HAP-1 (cell line): Measurements from ENCODE around the gene NUP98.
"Not testable (repeated sequence)": the region's sequence is repeated elsewhere in the genome, so short reads cannot be mapped to it uniquely, and the experiment has no call there.

Source experiments
- DNase-seq, 2 experiments: peaks; one replicate each; pipeline ENCODE4 v3.0.0-alpha.2; 2016 to 2020; ENCODE audit warnings: low spot score in 2 of 2
- H3K27me3 ChIP-seq: fragments of 250-450 bp; sonication (Bioruptor Pico); 2 replicates; pipeline ENCODE4 v1.5.1; 2020; ENCODE audit warnings: low read depth, mild to moderate bottlenecking, moderate library complexity
- H3K36me3 ChIP-seq: fragments of 250-450 bp; sonication (Bioruptor Pico); replicated peaks from 2 replicates; pipeline ENCODE4 v1.5.1; 2020; ENCODE audit warnings: mild to moderate bottlenecking
- H3K4me1 ChIP-seq: fragments of 250-450 bp; sonication (Bioruptor Pico); 2 replicates; pipeline ENCODE4 v1.5.1; 2020; ENCODE audit warnings: mild to moderate bottlenecking
- H3K4me3 ChIP-seq: fragments of 250-450 bp; sonication (Bioruptor Pico); 2 replicates; pipeline ENCODE4 v1.5.1; 2020; ENCODE audit warnings: mild to moderate bottlenecking, moderate library complexity
- H3K9me3 ChIP-seq: fragments of 250-450 bp; sonication (Bioruptor Pico); 2 replicates; pipeline ENCODE4 v1.5.1; 2020; ENCODE audit warnings: mild to moderate bottlenecking, moderate library complexity
- in situ Hi-C: fragments of 300-500 bp; cut with MboI; formaldehyde crosslinking; loops from 3 replicates; pipeline ENCODE4 v1.14.3; 2020; ENCODE audit warnings: low sequenced_read_pairs, inconsistent platforms, mixed read lengths

The NUP98 gene

DNA sequence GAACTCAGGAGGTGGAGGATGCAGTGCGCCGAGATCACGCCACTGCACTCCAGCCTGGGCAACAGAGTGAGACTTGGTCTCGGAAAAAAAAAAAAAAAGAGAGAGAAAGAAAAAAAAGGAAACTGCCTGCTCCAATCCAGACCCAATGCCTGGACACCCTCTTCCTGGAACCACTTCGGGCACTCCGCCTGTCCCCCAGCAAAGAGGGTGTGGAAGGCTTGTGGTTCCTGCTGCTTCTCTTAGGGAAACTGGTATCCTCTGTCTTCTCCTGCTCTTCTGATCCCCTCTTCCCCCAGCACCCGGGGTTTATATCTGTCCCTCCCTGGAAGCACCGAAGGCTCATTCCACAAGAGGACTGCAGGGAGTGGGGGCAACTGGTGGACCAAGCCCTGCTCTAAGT lies 139.1 kb downstream of the NUP98 start:
- in situ Hi-C loops = no loop called here
- DNase-seq = no peak
- Histone ChIP-seq H3K36me3 (no peaks in the 10 kb centered on the region), H3K27me3 (no peaks in the 10 kb centered on the region), H3K4me3 (no peak overlapping the region), H3K9me3 (no peaks in the 10 kb centered on the region), H3K4me1 (no peaks in the 10 kb centered on the region)

DNA sequence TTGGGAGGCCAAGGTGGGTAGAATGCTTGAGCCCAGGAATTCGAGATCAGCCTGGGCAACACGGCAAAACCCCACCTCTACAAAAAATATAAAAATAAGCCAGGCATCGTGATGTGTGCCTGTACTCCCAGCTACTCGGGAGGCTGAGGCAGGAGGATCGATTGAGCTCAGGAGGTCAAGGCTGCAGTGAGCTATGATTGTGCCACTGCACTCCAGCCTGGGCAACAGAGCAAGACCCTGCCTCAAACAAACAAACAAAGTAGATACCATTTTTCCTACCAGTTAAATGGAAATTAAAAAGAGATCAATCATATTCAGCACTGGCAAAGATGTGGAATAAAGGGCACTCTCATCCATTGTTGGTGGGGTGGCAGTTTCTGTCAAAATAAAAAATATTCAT lies 140.0 kb downstream of the NUP98 start:
- H3K4me1 ChIP-seq, H3K9me3 ChIP-seq, H3K36me3 ChIP-seq, H3K27me3 ChIP-seq, DNase-seq, H3K4me3 ChIP-seq, in situ Hi-C loops: not testable (repeated sequence)

- no peaks in the 10 kb centered on the region for H3K27me3 ChIP-seq
- no peak overlapping the region for H3K4me3 ChIP-seq
- no peaks in the 10 kb centered on the region for H3K4me1 ChIP-seq
- no peak for DNase-seq
- no peaks in the 10 kb centered on the region for H3K36me3 ChIP-seq
- H3K9me3 ChIP-seq = no peaks in the 10 kb centered on the region
- in situ Hi-C loops = no loop called here
Observed at GRCh38 chr11:3655547-3655946, 141.8 kb downstream of the NUP98 start.

GRCh38 chr11:3652514-3652913 lies 144.8 kb downstream of the NUP98 start:
- H3K36me3 ChIP-seq, H3K4me3 ChIP-seq, in situ Hi-C loops: not testable (repeated sequence)

DNA sequence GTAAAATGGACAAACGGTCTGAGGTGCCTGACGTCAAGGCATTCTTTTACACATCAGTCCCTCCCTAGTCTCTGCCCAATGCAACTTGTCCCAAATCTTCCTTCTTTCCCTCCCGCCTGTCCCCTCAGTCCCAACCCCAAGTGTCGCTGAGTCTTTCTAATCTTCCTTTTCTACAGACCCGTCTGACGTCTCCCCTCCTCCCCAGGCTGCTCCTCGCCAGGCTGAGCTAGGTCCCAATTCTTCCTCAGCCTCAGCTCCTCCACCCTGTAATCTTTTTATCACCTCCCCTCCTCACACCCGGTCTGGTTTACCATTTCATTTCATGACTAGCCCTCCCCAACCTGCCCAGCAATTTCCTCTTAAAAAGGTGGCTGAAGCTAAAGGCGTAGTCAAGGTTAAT lies 148.0 kb downstream of the NUP98 start:
- H3K9me3 ChIP-seq, DNase-seq, H3K4me3 ChIP-seq, H3K4me1 ChIP-seq, in situ Hi-C loops, H3K27me3 ChIP-seq, H3K36me3 ChIP-seq: not testable (repeated sequence)

More at GRCh38 chr11:3652514-3652913, 144.8 kb downstream of the NUP98 start:
- H3K4me1 ChIP-seq, H3K27me3 ChIP-seq, H3K9me3 ChIP-seq, DNase-seq: not testable (repeated sequence)

DNA sequence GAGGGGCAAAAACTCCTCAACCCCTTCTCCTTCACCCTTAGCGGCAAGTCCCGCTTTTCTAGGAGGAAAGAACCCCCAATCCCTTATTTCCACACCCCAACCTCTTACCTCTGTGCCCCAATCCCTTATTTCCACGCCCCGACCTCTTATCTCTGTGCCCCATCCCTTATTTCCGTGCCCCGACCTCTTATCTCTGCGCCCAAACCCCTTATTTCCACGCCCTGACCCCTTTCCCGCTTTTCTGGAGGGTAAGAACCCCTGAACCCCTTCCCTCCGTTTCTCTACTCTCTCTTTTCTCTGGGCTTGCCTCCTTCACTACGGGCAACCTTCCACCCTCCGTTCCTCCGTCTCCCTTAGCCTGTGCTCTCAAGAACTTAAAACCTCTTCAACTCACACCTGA lies 148.5 kb downstream of the NUP98 start:
- H3K27me3 ChIP-seq, H3K36me3 ChIP-seq, H3K9me3 ChIP-seq, in situ Hi-C loops, H3K4me3 ChIP-seq, DNase-seq, H3K4me1 ChIP-seq: not testable (repeated sequence)

DNA sequence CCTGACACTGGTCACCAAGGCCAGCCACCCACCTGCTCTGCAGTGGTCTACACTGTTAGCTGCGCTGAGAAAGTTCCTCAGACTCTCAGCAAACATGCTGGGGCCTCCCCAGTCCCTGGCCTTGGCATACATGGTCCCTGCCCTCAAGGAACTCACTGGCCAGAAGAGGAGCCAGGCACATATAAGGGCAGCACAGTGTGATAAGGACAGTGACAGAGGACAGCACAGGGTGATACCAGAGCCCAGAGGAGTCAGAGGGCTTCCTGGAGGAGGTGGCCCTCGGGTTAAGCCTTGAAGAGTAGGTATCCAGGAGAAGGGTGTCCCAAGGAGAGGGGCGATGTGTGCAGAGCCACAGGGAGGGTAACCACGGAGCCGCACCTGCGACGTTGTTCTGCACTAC lies 151.8 kb downstream of the NUP98 start:
- H3K36me3 ChIP-seq = no peaks in the 10 kb centered on the region
- in situ Hi-C loops = no loop called here
- H3K27me3 ChIP-seq = 0 out of 2 replicates have a peak, but pooled peaks cover 2% of the 10 kb centered on the region
- H3K4me3 ChIP-seq = no peak overlapping the region
- H3K9me3 ChIP-seq = no peaks in the 10 kb centered on the region
- peaks cover 11% of the 10 kb centered on the region for H3K4me1 ChIP-seq
- DNase-seq = no peak

GRCh38 chr11:3644817-3645235 lies 152.5 kb downstream of the NUP98 start, which contains the start of gene ART1:
Gene ART1, plus strand, starts transcription at chr11:3645128. Its CDS starts 14,086 bp downstream, at chr11:3659214.
- Histone ChIP-seq H3K4me1 (peaks cover 11% of the 10 kb centered on the region), H3K36me3 (no peaks in the 10 kb centered on the region), H3K27me3 (0 out of 2 replicates have a peak, but pooled peaks cover 2% of the 10 kb centered on the region), H3K9me3 (no peaks in the 10 kb centered on the region), H3K4me3 (no peak within 1 kb of the TSS)
- DNase-seq = no peak
- in situ Hi-C loops = no loop called here

DNA sequence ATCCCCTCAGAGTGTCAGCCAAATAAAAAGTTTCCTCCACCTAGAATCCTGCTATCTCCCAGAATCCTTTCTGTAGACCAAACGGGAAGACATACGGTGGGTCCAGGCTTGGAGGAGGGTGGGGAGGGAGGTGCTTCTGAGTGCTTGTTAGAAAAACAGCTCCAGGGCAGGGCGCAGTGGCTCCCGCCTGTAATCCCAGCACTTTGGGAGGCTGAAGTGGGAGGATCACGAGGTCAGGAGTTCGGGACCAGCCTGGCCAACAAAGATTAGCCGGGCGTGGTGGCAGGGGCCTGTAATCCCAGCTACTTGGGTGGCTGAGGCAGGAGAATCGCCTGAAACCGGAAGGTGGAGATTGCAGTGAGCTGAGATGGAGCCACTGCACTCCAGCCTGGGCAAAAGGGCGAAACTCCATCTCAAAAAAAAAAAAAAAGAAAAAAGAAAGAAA lies 154.2 kb downstream of the NUP98 start:
- in situ Hi-C loops, H3K9me3 ChIP-seq, H3K27me3 ChIP-seq, H3K36me3 ChIP-seq: not testable (repeated sequence)
- Histone ChIP-seq H3K4me3 (peak overlapping the region; percentile 38), H3K4me1 (peaks cover 11% of the 10 kb centered on the region)
- DNase-seq = peak in 1 of 2 experiments; percentile 53

DNA sequence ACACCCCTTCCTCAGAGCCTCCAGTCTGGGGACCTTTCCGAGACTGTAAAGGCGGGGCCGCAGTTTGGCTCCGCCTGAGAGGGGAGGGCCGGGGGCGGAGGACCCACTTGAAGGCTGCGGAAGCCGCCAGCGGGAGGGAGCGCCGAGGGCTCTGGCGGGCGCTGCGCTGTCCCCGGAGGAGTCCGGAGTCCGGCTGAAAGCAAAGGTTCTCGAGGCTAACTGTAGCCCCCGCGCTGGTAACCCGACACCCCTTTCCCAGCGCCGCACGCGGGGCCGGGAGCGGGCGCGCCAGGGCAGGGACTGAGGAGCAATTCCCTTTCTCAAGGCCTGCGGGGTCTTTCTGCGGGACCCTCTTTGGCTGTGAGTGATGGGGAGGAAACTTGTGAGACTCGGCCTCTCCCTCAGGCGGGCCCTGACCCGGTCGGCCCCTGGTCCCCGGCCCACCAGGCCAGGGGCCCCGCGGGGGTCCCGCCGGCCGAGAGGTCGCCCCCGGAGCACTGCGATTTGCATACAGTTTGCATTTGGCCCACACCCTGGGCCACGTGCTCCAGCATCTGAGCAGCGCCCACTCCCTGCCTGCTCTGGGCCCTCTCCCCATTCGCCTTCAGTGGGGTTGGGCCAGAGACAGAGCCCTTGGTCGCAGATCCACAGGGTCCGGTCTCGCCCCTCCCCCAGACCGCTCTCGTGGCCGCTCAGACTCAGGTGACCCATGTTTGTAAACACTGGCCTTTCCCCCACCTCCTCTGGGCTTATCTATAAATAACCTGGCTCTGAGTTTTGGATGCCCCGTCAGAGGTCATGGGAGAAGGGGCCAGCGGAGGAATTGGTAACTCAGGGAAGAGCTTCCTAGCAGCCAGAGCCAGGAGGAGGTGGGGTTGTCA lies 155.0 kb downstream of the NUP98 start:
- no peaks in the 10 kb centered on the region for H3K27me3 ChIP-seq
- H3K36me3 ChIP-seq = no peaks in the 10 kb centered on the region
- peaks cover 11% of the 10 kb centered on the region for H3K4me1 ChIP-seq
- DNase-seq = peak; percentile 77 to 96
- in situ Hi-C loops = no loop called here
- H3K9me3 ChIP-seq = no peaks in the 10 kb centered on the region
- H3K4me3 ChIP-seq = peak overlapping the region; percentile 38

DNA sequence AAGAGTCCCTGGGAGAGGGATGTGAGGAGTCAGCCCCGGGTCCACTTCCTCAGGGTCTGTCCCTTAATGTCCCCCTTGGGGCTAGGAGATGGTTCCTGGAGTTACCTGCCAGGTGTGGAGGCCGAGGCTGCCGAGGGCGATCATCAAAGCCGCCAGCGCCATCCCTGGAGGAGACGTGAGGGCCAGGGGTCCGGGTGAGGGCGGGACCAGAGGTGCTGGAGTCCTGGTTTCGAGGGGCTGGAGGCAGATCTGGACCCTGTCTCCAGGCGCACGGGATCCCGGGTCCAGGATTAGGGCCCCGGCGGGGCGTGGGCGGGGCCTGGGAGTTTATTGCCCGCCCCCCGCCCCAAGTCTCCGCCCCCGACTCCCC lies 155.7 kb downstream of the NUP98 start, which contains the start of gene ART5:
Gene ART5, minus strand, starts transcription at position 292 of the 370 bp plus-strand sequence. Its CDS starts 130 bp downstream, at position 162.
- in situ Hi-C loops = no loop called here
- no peak for DNase-seq
- Histone ChIP-seq H3K36me3 (no peaks in the 10 kb centered on the region), H3K27me3 (no peaks in the 10 kb centered on the region), H3K4me3 (peak within 1 kb of the TSS; percentile 38), H3K9me3 (no peaks in the 10 kb centered on the region), H3K4me1 (peaks cover 11% of the 10 kb centered on the region)

GRCh38 chr11:3641191-3641590 lies 156.2 kb downstream of the NUP98 start:
- H3K4me1 ChIP-seq = peaks cover 11% of the 10 kb centered on the region
- H3K27me3 ChIP-seq = no peaks in the 10 kb centered on the region
- no peaks in the 10 kb centered on the region for H3K36me3 ChIP-seq
- in situ Hi-C loops = no loop called here
- no peaks in the 10 kb centered on the region for H3K9me3 ChIP-seq
- DNase-seq = no peak
- no peak overlapping the region for H3K4me3 ChIP-seq

DNA sequence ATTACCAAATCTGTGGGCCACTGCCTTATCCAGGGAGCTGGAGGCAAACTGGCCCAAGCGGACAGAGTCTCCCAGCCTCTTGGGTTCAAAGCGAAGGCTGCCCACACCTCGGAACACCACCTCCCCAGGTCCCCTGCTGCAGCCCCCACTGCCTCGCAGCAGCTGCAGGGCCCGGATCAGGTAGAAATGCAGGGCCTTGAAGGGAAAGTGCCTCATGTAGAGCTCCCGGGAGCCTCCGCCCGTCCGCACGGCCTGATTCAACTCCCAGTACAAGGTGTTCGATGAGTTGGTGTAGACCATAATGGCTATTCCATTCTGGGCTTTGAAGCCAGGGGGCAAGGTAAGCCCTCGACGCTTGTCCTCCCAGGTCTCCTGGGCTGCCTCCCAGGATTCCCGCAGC lies 157.5 kb downstream of the NUP98 start:
- Histone ChIP-seq H3K9me3 (no peaks in the 10 kb centered on the region), H3K4me1 (peaks cover 11% of the 10 kb centered on the region), H3K4me3 (no peak overlapping the region), H3K27me3 (no peaks in the 10 kb centered on the region), H3K36me3 (no peaks in the 10 kb centered on the region)
- in situ Hi-C loops = no loop called here
- no peak for DNase-seq

DNA sequence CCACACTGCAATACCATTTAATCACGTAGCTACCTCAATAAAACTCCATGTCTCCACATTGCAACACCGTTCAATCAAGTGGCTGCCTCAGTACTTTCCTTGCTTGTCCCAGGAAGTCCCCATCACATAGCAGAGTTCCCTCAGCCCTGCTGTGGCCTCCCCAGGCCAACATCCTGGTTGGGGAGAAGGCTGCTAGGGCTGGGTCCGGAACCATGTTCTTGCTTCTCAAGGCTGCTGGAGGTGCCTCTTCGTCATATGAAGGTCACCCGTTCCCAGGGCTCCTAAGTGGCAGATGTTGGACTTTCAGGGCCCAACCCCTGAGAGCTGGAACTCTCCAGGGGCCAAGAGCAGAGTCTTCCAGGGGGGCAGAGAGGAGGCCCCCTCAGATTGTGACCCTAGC lies 158.8 kb downstream of the NUP98 start:
- in situ Hi-C loops = no loop called here
- no peaks in the 10 kb centered on the region for H3K27me3 ChIP-seq
- peaks cover 11% of the 10 kb centered on the region for H3K4me1 ChIP-seq
- no peaks in the 10 kb centered on the region for H3K9me3 ChIP-seq
- DNase-seq = no peak
- H3K36me3 ChIP-seq = no peaks in the 10 kb centered on the region
- no peak overlapping the region for H3K4me3 ChIP-seq
